Amygdala (tissue), 56 donors: ENCODE data around the gene LYST.
"Not testable (repeated sequence)": the region's sequence is repeated elsewhere in the genome, so short reads cannot be mapped to it uniquely, and the experiment has no call there.

Experiments used
- DNase-seq, 56 donors: peaks; one replicate each; lab custom pipeline; 2025; lab: John Stamatoyannopoulos, UW

LYST gene

DNA sequence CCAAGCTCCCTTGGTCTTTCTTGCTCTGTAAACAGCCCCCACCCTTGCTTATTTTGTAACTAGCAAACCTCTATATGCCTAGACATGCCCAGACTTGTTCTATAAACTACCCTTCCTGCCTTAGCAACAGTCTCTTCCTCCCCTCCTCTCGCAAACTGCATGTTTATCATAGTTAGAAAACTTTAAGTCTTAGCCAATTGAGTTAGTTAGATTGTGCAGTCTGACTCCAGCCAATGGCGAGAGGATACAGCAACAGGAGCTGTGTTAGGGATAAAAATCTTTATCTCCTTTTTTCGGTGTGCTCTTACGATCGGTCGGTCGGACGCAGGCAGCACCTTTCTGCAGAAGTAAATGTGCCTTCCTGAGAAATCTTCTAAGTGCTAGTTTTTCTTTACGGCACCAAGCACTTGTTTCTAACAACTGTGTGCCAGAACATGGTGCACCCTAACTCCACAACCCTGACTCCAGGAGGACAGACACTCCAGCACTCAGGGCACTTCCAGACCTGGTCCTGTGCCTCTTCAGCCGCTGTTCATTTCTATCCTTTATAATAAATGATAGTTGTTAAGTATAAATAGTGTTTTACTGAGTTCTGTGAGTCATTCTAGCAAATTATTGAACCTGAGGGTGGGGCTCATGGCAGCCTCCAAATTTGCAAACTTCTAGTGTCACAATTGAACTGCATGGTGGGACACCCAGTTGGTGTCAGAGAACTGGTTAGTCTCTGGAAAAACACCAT lies 191.4 kb downstream of the LYST start:
- DNase-seq = no peak

DNA sequence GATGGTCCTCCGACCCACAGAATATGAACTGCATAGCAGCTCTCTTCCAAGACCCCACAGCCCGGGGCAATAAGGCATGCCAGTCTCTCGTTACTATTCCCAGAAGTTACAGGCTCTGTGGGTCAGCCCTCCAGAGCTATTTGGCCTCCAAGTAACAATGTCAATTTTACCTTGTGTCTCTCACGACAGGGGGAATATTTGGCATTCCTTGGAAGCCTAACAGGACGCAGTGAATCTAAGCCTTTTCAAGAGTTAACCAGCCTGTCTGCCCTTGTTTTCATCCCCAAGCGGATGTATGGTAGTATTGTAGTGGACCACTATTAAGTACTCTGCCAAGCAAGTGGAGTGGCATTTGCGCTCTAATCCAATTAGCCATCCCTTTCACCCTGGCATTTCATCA lies 192.7 kb downstream of the LYST start:
- no peak for DNase-seq

DNA sequence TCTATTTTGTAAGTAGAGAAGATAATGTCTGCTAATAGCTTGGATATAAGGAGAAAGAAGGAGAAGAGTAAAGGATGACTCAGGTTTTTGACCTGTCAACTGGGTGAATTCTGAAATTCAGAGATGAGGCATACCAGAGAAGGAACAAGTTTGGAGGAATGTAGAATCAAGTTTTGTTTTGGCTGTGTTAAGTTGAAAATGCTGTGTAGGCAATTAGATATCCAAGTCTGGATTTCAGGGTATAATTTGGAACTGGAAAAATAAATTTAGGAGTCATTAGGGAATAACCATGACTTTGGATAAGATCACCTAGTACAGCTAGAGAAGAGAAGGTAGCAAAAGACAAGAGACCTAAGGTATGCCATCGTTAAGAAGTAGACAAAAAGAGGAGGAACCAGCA lies 194.7 kb downstream of the LYST start:
- no peak for DNase-seq

DNA sequence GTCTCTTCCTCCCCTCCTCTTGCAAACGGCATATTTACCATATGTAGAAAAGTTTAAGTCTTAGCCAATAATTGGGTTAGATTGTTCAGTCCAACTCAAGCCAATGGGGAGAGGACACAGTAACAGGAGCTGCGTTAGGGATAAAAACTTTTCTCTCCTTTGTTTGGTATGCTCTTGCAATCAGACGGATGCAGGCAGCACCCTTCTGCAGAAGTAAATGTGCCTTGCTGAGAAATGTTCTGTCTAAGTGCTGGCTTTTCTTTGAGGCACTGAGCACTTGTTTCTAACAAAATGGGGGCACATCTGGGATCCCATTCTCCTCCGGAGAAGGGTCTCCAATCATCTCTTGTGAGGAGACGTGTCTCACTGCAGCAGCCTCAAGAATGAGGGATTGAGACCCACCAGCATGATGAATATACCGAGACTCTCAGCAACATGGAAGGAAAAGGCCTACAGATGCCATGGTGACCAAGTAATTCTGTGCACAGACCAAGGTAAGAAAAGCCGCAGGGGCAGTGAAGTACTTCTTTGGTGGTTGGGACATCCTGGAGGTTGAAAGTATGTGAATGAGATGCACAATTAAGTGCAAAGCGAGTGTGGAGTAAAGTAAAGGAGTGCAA lies 196.4 kb downstream of the LYST start:
- no peak for DNase-seq

DNA sequence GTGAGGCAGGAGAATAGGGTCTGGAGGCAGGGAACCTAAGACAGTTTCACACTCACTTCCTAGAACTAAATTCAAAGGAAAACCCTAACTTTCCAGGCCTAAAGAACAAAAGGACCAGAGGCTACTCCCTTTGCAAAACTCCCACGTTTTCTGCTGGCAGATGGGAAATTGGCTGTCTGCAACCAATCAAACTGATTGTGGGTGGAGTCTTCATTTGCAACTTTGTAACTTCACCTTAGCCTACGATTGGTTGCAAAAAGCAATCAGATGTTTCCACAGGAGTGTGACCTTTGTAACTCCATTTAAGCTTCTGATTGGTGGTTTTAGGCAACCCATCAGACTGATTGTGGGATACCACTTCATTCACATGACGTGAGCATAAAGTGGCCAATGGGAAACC lies 197.4 kb downstream of the LYST start:
- no peak for DNase-seq

DNA sequence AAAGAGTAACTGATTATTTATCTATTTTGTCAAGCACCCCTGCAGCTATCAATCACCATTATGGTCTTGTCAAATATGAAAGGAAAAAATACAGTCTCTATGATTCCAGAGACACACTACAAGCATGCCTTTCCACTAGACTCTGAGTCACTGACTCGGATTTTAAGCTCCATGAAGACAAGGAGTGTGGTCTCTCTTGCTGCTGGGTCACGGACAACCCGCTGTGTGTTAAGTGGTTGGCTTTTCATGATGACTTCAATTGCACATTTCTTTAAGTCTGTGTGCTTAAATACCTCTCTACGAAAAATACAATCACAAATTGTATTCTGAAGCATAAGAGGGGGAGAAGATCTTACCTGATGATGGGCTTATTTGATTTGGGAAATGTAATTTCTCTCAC lies 203.1 kb downstream of the LYST start:
- no peak for DNase-seq

DNA sequence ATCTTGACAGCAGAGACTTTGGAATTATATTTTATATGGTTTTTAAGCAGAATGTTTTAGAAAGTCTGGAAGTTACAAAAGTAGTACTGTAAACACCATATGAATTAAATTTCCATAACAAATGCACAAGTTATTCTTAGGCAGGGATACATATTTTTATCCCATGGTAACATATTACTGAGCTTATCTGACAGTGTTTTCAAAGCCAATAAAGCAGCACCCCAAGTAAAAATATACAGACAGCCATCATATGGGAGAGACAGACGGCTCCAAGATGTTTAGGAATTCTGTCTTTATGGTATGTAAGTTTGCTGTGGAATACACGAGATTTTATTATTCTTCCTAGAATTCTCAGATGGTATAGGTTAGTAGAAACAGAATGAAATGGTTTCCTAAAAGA lies 205.1 kb downstream of the LYST start:
- DNase-seq = no peak

DNA sequence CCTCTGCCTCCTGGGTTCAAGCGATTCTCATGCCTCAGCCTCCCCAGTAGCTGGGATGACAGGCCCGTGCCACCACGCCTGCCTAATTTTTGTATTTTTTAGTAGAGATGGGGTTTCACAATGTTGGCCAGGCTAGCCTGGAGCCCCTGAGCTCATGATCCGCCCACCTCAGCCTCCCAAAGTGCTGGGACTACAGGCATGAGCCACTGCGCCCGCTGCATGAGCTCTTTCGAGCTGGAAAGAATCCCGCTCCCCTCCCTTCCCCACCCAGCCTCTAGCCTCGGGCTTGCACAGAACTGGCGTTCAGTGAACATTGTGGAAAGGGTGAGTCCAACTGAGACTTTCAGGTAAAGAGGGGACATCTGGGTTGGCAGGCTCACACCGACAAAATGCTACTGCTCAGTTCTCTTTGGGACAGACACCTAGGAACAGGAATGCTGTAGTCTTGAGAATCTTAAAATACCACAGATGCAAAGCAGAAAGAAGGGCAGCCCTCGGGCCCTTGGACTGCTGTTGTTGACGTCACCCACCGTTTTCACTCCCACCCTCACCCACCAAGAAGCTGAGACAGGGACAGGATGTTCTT lies 207.4 kb downstream of the LYST start:
- no peak for DNase-seq

DNA sequence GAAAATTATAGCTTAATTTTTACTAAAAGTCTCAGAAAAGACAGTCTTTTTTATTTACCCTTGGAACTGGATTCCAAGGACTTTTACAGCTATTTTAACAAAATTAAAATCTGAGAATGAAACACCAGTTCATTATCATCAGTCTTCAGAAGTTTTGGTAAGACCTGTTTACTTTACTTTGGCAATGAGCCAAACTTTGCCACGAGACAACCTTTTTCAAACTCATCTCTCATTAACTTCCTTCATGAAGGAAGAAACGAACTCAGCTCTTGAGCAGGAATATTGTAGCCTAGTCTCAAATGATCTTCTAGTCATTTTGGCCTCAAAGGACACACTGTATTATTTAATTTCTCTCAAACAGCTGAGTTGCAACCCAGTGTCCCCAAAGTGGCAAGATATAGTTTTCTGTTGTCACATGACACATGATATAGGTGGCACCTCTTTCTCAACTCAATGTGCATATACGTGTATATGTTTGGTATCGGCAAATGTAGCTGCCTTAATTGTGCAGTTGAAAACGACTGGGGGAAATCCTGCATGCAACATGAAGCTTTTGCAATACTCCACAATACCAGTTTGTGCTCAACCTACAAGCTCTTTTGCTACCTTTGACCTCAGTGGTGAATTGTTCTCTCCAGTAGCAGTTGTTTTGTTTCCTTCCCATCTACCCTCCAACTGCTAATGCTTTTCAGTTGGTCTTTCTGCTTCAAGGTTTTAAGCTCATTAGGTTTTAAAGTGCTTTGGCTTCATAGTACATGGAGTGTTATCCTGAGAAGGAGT lies 208.8 kb downstream of the LYST start:
- DNase-seq = no peak

DNA sequence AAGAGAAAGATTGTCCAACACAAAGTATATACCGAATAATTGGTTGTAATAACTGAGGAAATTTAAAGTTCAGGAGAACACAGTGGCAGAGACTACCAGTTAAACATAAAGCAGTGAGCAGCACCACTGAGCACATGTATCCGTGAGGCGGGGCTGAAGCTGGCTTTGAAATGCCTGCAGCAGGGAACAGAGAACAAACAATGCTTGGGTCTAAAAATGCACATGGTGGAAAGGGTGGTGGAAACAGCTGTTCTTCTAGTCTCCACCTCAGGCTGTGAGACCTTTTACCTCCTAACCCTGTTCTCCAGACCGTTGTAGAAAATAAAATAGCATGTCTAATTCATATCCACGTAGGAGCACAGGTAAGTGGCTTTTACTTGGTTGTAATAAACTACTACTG lies 209.4 kb downstream of the LYST start:
- DNase-seq = no peak

DNA sequence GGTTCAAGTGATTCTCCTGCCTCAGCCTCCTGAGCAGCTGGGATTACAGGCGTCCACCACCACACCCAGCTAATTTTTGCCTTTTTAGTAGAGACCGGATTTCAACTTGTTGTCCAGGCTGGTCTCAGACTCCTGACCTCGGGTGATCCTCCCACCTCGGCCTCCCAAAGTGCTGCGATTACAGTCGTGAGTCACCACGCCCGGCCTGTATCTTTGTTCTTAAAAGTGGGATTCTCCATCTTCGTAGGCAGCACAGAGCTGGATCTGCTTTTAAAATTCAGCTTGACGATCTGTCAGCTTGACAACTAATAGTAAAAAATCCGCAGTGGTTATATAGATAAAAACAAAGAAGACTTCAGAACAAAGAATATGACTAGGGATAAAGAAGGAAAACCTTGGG lies 214.3 kb downstream of the LYST start:
- no peak for DNase-seq

DNA sequence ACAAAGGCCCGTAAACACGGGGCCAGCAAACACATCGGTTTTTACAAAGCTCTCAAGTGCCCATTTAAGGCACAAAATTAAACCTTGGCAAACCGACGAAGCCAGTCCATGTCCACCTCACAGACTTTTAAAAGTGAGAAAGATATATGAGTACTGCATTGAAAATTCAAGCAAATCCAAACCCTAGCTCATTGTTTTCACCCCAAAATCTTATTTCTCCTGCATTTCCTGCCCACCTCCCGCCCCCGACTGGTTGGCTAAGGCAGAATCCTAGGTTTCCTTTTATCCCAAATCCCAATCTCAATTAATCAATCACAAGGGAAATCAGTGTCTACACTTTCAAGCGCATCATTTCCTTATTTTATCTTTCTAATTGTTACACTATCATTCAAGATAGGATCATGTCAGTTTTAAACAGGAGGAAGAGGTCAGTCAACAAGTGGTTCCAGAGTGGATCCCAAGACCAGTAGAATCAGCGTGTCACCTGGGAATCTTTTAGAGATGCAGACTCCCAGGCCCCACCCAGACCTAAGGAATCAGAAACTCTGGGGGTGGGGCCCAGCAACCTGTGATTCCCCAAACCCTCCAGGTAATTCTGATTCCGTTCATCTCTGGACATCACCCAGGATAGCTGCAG lies 215.4 kb downstream of the LYST start:
- DNase-seq = no peak

DNA sequence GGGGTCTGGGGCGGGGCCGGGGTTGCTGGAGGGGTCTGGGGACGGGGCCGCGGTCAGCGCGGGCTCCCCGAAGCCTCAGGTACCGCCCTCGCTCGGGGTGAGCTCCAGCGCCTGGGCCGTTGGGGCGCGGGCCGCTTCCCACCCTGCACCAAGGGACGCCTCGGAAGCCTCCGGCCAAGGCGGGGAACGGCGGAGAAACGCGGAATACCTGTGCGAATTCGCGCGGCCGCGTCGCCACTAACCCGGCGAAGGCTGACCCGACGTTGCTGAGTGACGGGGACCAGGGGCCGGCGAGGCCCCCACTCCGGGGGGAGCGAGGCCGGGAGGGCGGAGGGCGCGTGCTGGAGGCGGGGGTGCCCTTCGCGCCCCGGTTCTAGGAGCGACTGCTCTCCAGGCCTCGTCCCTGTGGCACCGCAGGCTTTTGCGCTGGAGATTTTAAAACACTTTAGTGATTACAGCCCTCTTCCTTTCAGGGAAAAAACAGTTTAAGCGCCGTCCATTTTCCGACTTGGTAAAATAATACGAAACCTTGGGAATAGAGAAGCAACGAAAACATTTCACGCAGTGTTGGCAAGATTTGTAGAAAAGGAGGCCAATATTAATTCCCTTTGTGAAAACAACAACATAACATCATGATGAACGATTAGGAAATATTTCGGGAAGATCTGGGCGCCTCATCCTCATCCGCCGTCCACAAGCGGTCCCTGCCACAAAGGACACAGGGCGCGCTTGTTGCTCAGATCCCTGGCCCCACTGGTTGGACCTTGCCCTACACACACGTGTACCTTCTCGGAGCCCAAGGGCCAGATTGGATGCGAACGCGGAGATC lies 216.2 kb downstream of the LYST start:
- no peak for DNase-seq

DNA sequence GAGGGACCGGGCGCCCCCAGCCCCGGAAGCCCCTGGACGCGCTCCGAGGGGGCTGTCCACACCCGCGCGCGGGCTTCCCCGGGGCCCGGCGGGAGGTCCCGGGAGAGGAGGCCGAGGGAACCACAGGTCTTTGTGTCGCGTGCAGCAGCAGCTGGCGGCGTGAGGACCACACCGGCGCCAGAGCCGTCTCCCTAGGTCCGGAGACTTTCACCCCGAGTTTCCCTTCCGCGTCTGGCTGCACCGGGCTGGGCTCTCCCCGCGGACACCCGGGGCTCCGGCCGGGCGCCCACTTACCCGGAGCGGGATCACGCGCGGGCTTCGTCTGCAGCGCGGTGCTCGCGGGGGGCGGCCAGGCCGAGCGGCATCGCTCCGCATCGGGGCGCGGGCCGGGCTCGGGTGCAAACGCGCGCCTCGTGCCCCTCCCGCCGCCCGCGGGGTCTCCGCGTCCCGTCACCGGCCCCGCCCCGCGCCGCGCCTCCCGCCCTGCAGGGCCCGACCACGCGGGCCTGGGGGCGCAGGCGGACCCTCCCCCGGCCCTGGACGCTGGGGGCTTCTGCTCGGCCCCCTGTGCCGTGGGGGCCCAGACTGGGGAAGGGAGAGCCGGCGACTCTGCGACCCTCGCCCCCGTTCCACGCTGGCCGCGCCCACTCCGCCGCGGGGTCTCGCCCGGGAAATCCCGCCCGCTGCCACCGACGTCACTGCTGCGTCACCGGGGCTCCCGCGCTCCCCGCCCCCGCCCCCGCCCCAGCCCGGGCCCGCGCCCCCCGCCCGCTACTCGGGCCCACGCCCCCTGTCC lies 217.1 kb downstream of the LYST start, which contains the start of gene GNG4:
Gene GNG4 (minus strand): TSS at position 417 of the 796 bp plus-strand sequence. CDS start 65,946 bp downstream, outside the sequence.
- DNase-seq = peak in 5 of 56 donors; percentile 19 to 44 (median 26)

DNA sequence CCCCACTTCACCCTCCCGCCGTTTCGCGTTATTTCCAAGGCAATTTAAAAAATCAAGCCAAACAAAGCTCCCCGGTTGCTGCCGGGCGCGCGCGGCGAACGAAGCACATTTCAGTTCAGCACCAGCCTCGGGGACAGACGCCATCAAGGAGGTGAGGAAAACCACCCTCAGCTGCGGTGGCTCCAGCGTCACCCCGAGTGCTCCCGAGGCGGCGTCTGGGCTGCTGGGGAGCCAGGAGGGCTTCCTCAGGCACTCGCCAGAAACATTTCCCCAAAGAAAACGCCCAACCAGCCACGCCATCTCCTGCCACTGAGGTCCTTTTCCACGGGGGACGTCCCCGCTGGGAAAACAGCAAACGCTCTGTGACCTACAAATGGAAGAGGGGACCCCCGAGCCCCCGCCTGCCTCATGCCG lies 217.7 kb downstream of the LYST start:
- DNase-seq = peak in 7 of 56 donors; percentile 9 to 29 (median 12)

DNA sequence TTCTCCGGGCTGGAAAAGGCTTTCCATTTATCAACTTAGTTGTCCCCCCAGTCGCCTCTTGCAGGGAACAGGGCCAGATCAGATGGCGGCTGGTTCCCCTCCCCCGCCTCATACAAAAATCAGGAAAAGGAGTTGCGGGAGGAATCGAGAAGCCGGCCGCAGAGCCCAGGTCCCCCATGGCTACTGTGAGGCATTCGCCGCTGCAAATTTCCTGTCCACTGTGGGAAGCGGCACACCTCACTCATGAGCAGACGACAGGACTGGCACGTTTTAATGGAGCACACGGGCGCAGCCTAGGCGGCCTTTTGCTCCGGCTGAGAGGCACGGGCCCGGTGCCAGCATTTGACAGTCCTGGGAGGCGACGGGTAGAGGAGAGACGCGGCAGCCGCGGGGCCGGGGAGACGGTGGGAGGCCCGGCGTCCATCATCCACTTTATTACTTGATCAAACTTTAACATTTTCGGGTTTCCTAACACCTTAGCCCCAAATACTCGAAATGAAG lies 218.2 kb downstream of the LYST start:
- DNase-seq = peak in 3 of 56 donors; percentile 9 to 14 (median 11)

DNA sequence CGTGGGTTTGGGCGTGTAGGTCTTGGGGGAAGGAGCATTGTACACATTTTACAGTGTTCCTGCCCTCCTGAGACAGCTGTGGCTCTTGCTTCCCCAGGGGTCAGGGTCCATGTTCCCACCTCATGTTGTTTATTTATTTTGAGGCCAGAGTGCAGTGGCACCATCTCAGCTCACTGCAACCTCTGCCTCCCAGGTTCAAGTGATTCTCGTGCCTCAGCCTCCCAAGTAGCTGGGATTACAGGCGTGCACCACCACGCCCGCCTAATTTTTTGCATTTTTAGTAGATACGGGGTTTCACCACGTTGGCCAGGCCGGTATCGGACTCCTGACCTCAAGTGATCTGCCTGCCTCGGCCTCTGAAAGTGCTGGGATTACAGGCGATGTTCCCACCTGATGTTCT lies 219.2 kb downstream of the LYST start:
- DNase-seq = not testable (repeated sequence)

DNA sequence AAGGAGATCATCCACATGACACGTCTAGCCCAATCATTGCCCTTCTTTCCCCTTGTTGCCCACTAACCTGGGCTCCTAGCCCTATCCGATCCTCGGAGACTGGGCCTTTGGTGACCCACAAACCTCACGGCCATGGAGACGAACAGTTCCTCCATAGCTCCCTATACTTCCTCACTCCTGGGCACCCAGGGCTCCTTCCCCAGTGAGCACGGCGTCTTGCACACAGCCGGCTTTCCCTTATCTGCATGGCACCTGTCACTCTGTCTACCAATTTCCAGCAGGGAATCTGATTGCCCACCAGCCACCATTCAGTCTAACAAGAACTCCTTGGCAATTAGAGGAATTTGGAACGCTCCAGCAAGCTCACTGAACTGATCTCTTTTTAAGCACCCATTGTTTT lies 220.2 kb downstream of the LYST start:
- DNase-seq = peak in 1 of 56 donors; percentile 17
